ENCODE data around the gene FARSB.

GRCh38 chr2:222649801-222650200, 6.1 kb downstream of the FARSB start:
- TF ChIP-seq POLR2A (IDR thresholded peaks at IDR 0.05; ENCODE audit: extremely low read depth, insufficient read length): no peak
- TF ChIP-seq CTCF (IDR thresholded peaks at IDR 0.05; ENCODE audit: low read depth, low read length): no peak
- TF ChIP-seq MAX (IDR thresholded peaks at IDR 0.05; ENCODE audit: low read depth, low read length): no peak
